ENCODE data around the gene FGF12.

- no peak for TF ChIP-seq CTCF (IDR thresholded peaks at IDR 0.05 in 4 of 5, conservative IDR thresholded peaks at IDR 0.05 in 1 of 5)
- TF ChIP-seq POLR2A (IDR thresholded peaks at IDR 0.05) = no peak
These were observed 502.6 kb downstream of the FGF12 start for GRCh38 chr3:192224634-192225155.
